HG03097 (cell line): ENCODE results near the gene CRYBA2.

ENCODE experiments used
- ATAC-seq: cut with Tn5 transposase; IDR thresholded peaks from one replicate; pipeline ENCODE4 v1.9.1; 2021; ENCODE audit not compliant: unreplicated experiment, low FRiP score

CRYBA2 gene, protein sequence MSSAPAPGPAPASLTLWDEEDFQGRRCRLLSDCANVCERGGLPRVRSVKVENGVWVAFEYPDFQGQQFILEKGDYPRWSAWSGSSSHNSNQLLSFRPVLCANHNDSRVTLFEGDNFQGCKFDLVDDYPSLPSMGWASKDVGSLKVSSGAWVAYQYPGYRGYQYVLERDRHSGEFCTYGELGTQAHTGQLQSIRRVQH

DNA sequence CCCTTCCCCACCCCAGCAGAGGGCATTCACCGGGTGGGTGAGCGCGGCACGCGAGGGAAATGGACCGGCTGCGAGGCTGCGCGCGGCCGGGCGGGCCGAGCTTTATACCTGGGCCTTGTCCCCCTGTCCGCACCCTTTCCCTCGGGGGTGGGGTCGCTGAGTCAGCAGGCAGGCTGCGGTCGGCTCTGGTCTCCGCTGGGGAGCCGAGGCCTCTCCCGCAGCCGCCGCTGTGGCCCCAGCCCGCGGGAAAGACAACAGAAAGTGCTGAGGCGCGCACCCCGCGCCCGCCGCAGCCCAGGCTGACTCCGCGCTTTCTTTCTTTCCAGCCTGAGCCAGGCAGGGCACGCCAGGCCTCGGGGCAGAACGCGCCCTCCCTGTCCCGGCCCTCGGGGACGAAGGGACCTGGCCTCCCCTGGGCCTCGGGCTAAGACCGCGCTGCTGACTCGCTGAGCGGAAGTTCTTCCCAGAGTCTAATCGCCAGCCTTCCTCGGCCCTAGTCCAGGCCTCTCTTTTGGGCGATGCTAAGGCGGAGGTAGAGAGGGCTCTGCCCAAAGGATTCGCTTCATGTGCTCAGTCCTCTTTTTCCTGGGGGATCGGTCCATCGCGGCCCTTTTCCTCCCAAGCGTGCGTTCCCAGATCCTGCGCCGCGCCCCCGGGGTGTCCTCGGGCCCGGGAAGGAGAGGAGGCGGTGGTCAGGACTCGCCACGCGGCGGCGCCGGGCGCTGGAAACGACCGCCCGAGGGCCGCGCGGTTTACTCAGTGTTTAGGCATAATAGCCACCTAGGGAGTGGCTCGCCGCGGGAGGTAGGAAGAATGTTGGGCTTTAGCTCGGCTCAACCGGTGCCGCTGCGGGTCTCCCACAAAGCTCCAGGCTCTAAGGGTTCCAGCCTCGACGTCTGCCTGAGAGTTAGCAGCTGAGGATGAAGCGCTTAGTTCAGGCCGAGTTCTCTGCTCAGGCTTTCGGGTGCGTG lies at the start of gene CRYBA2:
CRYBA2 (minus strand) TSS at position 78 of the 971 bp plus-strand sequence. CDS start 246 bp downstream, outside the sequence.
- no peak for ATAC-seq

GRCh38 chr2:219042750-219043149 lies 49.5 kb upstream of the CRYBA2 start:
- ATAC-seq: no peak

- no peak for ATAC-seq
Observed at GRCh38 chr2:219042157-219042556, 48.9 kb upstream of the CRYBA2 start.

DNA sequence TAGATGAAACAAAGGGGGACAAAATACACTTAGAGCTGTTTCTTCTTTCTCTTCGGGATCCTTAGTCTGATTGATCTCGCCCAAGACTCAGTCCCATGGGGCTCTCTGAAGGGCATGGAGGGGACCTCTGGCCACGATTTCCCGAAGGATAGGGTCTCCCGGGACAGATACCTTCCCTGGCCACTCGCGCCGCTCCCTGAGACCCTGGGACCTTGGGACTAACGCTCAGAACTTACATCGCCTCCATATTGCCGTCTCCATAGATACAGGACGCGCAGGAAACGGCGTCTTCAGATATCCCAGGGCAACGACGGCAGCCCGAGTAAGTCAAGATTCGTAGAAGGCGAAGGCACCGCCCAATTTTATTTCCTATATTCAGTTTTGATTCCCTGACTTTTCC lies 48.0 kb upstream of the CRYBA2 start, which contains the start of gene CFAP65:
CFAP65 (minus strand) TSS at position 265 of the 400 bp plus-strand sequence. CDS start 2,468 bp downstream, outside the sequence.
- no peak for ATAC-seq

GRCh38 chr2:219038600-219038999 lies 45.4 kb upstream of the CRYBA2 start:
- no peak for ATAC-seq

DNA sequence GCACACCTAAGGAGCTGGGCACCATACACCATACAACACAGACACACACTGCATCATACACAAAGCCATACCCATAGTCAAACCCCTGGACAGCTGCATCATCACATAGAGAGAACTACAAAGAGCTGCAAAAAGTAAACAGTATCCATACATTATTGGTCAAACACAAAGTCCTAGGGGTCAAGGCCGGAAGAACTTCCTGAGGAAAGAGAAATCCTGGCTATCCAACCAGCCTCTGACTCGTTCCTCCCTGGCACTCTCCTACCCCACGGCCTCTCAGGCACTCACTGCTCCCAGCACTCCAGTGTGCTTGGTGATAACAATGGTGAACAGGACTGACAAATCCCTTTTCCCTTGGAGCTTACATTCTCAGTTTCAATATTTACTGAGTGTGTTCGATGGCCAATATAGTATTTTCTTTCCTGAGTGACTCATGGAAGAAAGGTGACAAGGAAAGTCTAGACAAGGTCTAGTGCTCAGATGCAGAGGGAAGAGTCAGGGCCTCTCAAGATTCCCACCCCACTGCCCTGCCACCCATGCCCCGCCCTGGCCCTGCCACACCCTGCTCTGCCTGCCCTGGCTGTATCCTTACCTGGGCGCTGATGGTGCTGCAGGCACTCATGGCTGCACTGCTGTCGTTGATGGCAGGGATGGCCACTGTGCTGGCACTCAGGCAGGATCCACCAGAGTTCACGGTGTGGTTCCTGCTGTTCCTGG lies 44.7 kb upstream of the CRYBA2 start:
- no peak for ATAC-seq

DNA sequence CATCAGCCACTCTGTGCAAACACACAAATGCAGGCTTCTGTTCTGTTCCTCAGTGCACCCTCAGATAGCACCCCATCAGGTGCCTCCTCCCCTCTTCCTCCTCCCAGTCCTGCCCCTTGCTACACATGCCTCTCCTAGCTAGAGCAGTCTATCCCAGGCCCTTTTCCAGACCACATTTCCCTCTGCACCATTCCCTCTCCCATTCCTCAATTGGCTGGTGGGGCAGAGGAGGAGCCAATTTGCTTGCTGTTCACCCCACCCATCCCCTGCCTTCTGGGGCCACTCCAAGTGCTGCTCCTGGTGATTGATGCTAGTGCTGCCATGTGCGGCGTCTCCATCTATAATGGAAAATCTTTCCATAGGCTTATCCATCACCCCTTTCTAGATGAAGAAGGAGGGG lies 42.7 kb upstream of the CRYBA2 start:
- ATAC-seq: no peak

DNA sequence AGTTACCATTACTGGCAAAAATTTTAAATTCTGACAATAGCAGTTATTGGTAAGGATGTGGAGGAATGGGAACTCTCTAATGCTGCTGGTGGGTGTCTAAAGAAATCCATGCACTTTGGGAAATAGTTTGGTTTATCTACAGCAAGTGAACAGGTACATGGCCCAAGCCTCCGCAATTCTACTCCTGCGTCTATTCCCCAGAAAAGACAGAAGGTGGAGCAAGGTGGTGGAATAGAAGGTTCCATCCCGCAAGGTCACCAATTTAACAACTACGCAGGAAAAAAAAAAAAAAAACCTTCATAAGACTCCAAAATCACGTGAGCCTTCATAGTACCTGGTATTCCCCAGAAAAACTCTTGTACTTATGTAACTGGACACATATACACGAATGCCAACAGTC lies 41.6 kb upstream of the CRYBA2 start:
- no peak for ATAC-seq

- ATAC-seq: no peak
Observed at GRCh38 chr2:219032051-219032745, 39.0 kb upstream of the CRYBA2 start.

GRCh38 chr2:219031005-219031738 lies 38.0 kb upstream of the CRYBA2 start:
- no peak for ATAC-seq

- ATAC-seq: no peak
Observed at GRCh38 chr2:219030177-219030940, 37.1 kb upstream of the CRYBA2 start.

DNA sequence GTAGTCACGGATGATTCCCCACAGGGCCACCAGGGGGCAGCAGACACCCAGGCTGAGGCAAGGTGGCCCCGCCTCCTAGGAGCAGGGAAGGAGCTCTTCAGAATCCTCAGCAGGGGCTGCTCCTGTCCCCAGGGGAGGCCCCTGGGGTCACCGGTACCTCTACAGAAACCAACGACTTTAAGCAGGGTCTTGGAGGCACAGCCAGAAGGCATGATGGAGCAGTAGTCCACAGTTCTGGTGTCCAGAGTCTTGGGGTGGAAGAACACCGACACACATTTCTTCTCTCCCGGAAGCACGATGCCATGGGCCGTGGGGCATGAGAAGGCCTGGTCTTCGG lies 36.6 kb upstream of the CRYBA2 start:
- ATAC-seq: no peak

DNA sequence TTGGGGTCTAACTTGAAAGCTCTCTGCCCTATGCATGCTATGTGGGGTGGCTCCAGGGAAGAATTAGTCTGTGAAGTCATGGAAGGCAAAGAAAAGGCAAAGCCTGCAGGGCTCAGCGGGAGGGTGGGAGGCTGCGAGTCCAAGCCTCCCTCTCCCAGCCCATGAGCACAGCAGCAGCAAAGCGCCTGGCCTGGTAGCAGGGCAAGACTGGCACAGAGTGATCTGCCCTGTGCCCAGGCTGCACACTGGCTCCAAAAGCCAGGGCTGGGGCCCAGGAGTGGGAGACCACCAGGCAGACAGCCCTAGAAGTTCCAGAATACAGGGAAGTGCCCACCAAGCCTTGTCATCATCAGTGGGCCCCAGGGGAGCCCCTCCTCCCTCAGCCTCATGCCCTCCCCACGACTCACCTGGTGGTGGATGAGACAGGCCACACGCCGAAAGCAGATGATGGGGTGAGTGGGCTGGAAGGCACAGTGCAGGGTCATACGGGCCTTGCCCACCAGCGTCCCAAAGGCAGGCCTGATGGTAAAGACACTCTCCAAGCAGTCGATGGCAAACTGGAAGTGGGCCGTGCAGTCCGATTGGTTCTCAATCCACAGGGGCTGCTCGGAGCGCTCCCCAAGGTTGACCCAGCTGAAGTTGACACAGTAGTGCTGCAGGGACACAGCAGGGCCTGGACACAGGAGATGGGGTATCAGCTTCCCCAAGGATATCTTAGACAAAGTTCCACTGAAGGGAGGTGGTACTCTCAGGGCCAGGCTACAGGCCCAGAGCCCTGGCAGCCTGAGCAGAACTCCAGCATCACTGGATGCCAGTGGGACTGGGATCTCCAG lies 36.0 kb upstream of the CRYBA2 start:
- no peak for ATAC-seq

DNA sequence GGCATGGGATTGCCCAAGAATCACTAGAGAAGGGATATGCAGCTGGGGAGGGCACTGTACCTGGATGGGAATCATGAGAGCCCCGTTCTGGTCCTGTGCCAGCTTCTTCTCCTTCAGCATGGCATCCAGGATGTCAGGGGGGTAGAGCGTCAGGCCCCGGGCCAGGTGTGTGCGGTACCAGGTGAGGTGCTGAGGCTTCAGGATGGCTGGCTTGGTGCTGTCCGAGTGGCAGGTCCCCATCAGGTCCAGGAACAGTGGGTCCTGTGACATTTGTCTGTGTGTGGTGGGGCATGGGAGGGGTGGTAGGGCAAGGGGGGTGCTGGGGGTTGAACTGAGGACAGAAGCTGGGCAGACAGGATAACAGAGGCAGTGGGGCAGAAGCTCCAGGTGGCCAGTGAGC lies 34.9 kb upstream of the CRYBA2 start:
- no peak for ATAC-seq

GRCh38 chr2:219027511-219028055 lies 34.4 kb upstream of the CRYBA2 start:
- no peak for ATAC-seq

DNA sequence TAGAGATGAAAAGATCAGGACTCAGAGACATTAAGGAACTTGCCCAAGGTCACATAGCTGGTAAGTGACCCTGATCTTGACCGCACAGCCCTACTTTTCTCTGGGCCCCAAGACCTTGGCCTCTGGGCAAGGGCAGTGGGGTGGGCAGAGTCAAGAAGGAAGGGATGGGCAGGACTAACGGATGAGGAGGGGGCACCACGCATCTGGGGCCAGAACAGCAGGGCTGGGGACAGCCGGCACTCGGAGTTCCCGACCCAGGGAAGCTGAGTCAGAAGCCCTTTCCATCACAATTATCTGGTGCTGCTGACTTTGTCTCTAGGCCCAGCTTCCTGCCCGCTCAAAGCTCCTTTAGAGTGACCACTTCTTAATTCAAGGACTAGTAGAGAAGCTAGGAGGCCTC lies 33.7 kb upstream of the CRYBA2 start:
- no peak for ATAC-seq

DNA sequence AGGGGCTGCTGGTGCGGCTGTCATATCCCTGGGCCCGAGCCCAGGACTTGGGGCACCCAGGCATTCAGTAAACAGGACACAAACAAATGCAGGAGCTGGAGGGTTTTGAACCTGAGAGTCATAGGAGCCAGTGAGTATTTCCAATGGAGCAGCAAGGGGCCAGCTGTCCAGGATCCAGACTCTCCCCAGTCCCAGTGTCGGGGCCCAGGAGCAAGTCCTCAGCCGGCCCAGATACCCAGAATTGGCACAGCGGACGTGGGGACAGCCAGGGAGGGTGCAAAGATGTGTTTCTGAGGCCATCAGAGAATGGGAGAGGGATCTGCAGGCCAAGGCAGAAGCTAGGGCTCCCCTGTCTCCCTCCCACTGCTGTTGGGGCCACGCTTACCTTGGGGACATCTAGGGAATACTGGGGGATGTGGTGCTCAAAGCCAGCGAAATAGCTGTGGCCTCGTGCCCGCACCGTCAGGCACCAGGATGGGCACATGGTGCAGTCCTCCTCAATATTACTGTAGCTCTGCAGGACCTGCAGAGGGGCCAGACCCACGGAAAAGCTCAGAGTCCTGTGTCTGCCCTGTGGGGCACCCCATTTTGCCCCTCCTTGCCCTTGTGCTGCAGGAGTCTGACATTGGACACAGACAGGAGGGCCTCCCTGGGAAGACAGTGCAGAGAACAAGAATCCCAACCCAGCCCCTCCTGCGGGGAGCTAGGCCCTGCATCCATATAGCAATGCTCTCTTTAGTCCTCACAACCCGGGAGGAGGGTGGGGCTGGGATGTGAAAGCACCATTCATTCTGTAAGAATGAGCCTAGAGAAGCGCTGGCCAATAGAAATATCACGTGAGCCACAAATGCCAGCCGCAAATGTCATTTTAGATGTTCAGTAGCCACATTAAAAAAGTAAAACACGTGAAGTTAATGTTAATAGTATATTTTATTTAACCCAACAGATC lies 32.7 kb upstream of the CRYBA2 start:
- ATAC-seq: no peak
